T-helper 17 cell (primary cell): ENCODE data around the gene ACKR3. TPM values are rescaled to one million over a fixed set of nuclear protein-coding genes. Genes with fewer than 3 reads are reported as not detected.
A peak's percentile ranks its signal among the peaks of the same experiment; 100 is the strongest.

Experiments used
- ATAC-seq: fragments of 150-1000 bp; cut with Tn5 transposase; 2 replicates; pipeline ENCODE4 v1.10.0; 2021; ENCODE audit warnings: mild to moderate bottlenecking, moderate library complexity
- DNase-seq, 3 donors: peaks; one replicate each; pipeline versions ENCODE4 v3.0.0 to v3.0.0-alpha.2; 2020 to 2021
- H3K9me3 ChIP-seq: one replicate; pipeline ENCODE4 v1.7.0; 2013; ENCODE audit warnings: low read length, mild to moderate bottlenecking; ENCODE audit not compliant: control insufficient read depth, poor library complexity, severe bottlenecking
- H3K27ac Mint-ChIP-seq: one replicate; pipeline ENCODE4 v1.8.0; 2022; ENCODE audit warnings: mild to moderate bottlenecking, moderate library complexity, mixed read lengths
- H3K27me3 Mint-ChIP-seq: one replicate; pipeline ENCODE4 v1.8.0; 2022; ENCODE audit warnings: mixed read lengths
- H3K36me3 Mint-ChIP-seq: one replicate; pipeline ENCODE4 v1.8.0; 2022; ENCODE audit warnings: low read depth, mixed read lengths
- H3K4me1 Mint-ChIP-seq: one replicate; pipeline ENCODE4 v1.8.0; 2022; ENCODE audit warnings: mild to moderate bottlenecking, mixed read lengths
- H3K4me3 Mint-ChIP-seq: one replicate; pipeline ENCODE4 v1.8.0; 2022; ENCODE audit warnings: mild to moderate bottlenecking, moderate library complexity, mixed read lengths
- total RNA-seq, 4 donors: library from RNA in 2 of 4; stranded (reverse) in 2 of 4; gene quantifications; one replicate each; pipeline ENCODE4 v1.2.3 and lab custom pipeline; 2022 to 2026

The ACKR3 gene
- total RNA-seq, 2 donors from 2014 or later, result 1.3 to 2.3 TPM

GRCh38 chr2:236552212-236552542 is 17.4 kb upstream of the ACKR3 start:
- peaks cover 62% of the 10 kb centered on the region for H3K4me1 Mint-ChIP-seq
- H3K4me3 Mint-ChIP-seq, result peak overlapping the region; percentile 80
- no peaks in the 10 kb centered on the region for H3K9me3 ChIP-seq
- H3K27me3 Mint-ChIP-seq, result no peaks in the 10 kb centered on the region
- peak overlapping the region; percentile 94 for H3K27ac Mint-ChIP-seq
- H3K36me3 Mint-ChIP-seq, result peaks cover 4% of the 10 kb centered on the region
- DNase-seq (no peak), ATAC-seq (peak; percentile 18)

GRCh38 chr2:236552581-236553363 is 16.9 kb upstream of the ACKR3 start:
- DNase-seq (no peak), ATAC-seq (no peak)
- peaks cover 2% of the 10 kb centered on the region for H3K36me3 Mint-ChIP-seq
- peak overlapping the region; percentile 80 for H3K4me3 Mint-ChIP-seq
- H3K4me1 Mint-ChIP-seq, result peaks cover 62% of the 10 kb centered on the region
- no peaks in the 10 kb centered on the region for H3K9me3 ChIP-seq
- no peaks in the 10 kb centered on the region for H3K27me3 Mint-ChIP-seq
- H3K27ac Mint-ChIP-seq, result peak overlapping the region; percentile 94

- ATAC-seq, result no peak
- Mint-ChIP-seq H3K27ac (peak overlapping the region; percentile 94), H3K4me3 (no peak overlapping the region), H3K27me3 (no peaks in the 10 kb centered on the region), H3K36me3 (no peaks in the 10 kb centered on the region), H3K4me1 (peaks cover 64% of the 10 kb centered on the region)
- no peak for DNase-seq
- H3K9me3 ChIP-seq, result no peaks in the 10 kb centered on the region
Measured at GRCh38 chr2:236553522-236553921, 16.1 kb upstream of the ACKR3 start.

- peaks cover 59% of the 10 kb centered on the region for H3K4me1 Mint-ChIP-seq
- no peak for DNase-seq
- H3K27me3 Mint-ChIP-seq, result no peaks in the 10 kb centered on the region
- H3K36me3 Mint-ChIP-seq, result peaks cover 3% of the 10 kb centered on the region
- peak overlapping the region; percentile 33 for H3K4me3 Mint-ChIP-seq
- peak; percentile 73 for ATAC-seq
- H3K9me3 ChIP-seq, result no peaks in the 10 kb centered on the region
- peak overlapping the region; percentile 94 for H3K27ac Mint-ChIP-seq
Measured at GRCh38 chr2:236554629-236555282, 14.9 kb upstream of the ACKR3 start.

GRCh38 chr2:236555481-236555880 is 14.1 kb upstream of the ACKR3 start:
- Mint-ChIP-seq H3K27ac (peak overlapping the region; percentile 61), H3K27me3 (no peaks in the 10 kb centered on the region), H3K36me3 (peaks cover 3% of the 10 kb centered on the region), H3K4me1 (peaks cover 61% of the 10 kb centered on the region), H3K4me3 (no peak overlapping the region)
- no peak for DNase-seq
- no peaks in the 10 kb centered on the region for H3K9me3 ChIP-seq
- ATAC-seq, result no peak

- ATAC-seq, result no peak
- Mint-ChIP-seq H3K4me1 (peaks cover 49% of the 10 kb centered on the region), H3K36me3 (peaks cover 7% of the 10 kb centered on the region), H3K27me3 (no peaks in the 10 kb centered on the region), H3K4me3 (no peak overlapping the region), H3K27ac (no peak overlapping the region)
- H3K9me3 ChIP-seq, result no peaks in the 10 kb centered on the region
- no peak for DNase-seq
Measured at GRCh38 chr2:236557306-236558030, 12.2 kb upstream of the ACKR3 start.

GRCh38 chr2:236558036-236558435 is 11.6 kb upstream of the ACKR3 start:
- H3K4me3 Mint-ChIP-seq, result no peak overlapping the region
- H3K27me3 Mint-ChIP-seq, result no peaks in the 10 kb centered on the region
- no peaks in the 10 kb centered on the region for H3K9me3 ChIP-seq
- no peak for ATAC-seq
- peaks cover 7% of the 10 kb centered on the region for H3K36me3 Mint-ChIP-seq
- peak overlapping the region; percentile 47 for H3K27ac Mint-ChIP-seq
- DNase-seq, result no peak
- H3K4me1 Mint-ChIP-seq, result peaks cover 43% of the 10 kb centered on the region

- H3K36me3 Mint-ChIP-seq, result peaks cover 10% of the 10 kb centered on the region
- ATAC-seq, result peak; percentile 33
- peaks cover 45% of the 10 kb centered on the region for H3K4me1 Mint-ChIP-seq
- H3K9me3 ChIP-seq, result no peaks in the 10 kb centered on the region
- H3K4me3 Mint-ChIP-seq, result peak overlapping the region; percentile 74
- no peak for DNase-seq
- H3K27me3 Mint-ChIP-seq, result no peaks in the 10 kb centered on the region
- peak overlapping the region; percentile 8 for H3K27ac Mint-ChIP-seq
Measured at GRCh38 chr2:236558993-236559978, 10.3 kb upstream of the ACKR3 start.

GRCh38 chr2:236561874-236562273 is 7.8 kb upstream of the ACKR3 start:
- no peak overlapping the region for H3K4me3 Mint-ChIP-seq
- no peak for DNase-seq
- H3K36me3 Mint-ChIP-seq, result peaks cover 12% of the 10 kb centered on the region
- no peaks in the 10 kb centered on the region for H3K27me3 Mint-ChIP-seq
- H3K27ac Mint-ChIP-seq, result no peak overlapping the region
- no peak for ATAC-seq
- no peaks in the 10 kb centered on the region for H3K9me3 ChIP-seq
- peaks cover 32% of the 10 kb centered on the region for H3K4me1 Mint-ChIP-seq

GRCh38 chr2:236562434-236562833 is 7.2 kb upstream of the ACKR3 start:
- Mint-ChIP-seq H3K27me3 (no peaks in the 10 kb centered on the region), H3K27ac (no peak overlapping the region), H3K36me3 (peaks cover 12% of the 10 kb centered on the region), H3K4me1 (peaks cover 31% of the 10 kb centered on the region), H3K4me3 (no peak overlapping the region)
- DNase-seq (no peak), ATAC-seq (no peak)
- H3K9me3 ChIP-seq, result no peaks in the 10 kb centered on the region

GRCh38 chr2:236563953-236564352 is 5.7 kb upstream of the ACKR3 start:
- H3K9me3 ChIP-seq, result no peaks in the 10 kb centered on the region
- peaks cover 12% of the 10 kb centered on the region for H3K36me3 Mint-ChIP-seq
- no peaks in the 10 kb centered on the region for H3K27me3 Mint-ChIP-seq
- no peak overlapping the region for H3K4me3 Mint-ChIP-seq
- ATAC-seq, result no peak
- DNase-seq, result no peak
- peaks cover 27% of the 10 kb centered on the region for H3K4me1 Mint-ChIP-seq
- H3K27ac Mint-ChIP-seq, result no peak overlapping the region

- DNase-seq, result no peak
- Mint-ChIP-seq H3K4me3 (no peak overlapping the region), H3K27me3 (no peaks in the 10 kb centered on the region), H3K36me3 (peaks cover 9% of the 10 kb centered on the region), H3K4me1 (peaks cover 27% of the 10 kb centered on the region), H3K27ac (no peak overlapping the region)
- H3K9me3 ChIP-seq, result no peaks in the 10 kb centered on the region
- ATAC-seq, result no peak
Measured at GRCh38 chr2:236565212-236565611, 4.4 kb upstream of the ACKR3 start.
